Omental fat pad (tissue), 4 donors: ENCODE results near the gene ASB2. TPM values are rescaled to one million over a fixed set of nuclear protein-coding genes. Genes with fewer than 3 reads are reported as not detected.

Experiments used
- ATAC-seq: fragments of 150-250 bp; one replicate; pipeline ENCODE4 v1.9.1; 2016; ENCODE audit warnings: mild to moderate bottlenecking, moderate library complexity; ENCODE audit not compliant: low FRiP score
- DNase-seq: peaks from one replicate; pipeline ENCODE4 v3.0.0-alpha.2; 2019; ENCODE audit warnings: low spot score
- CTCF ChIP-seq, 3 donors: fragments of 450-650 bp; IDR thresholded peaks; one replicate each; pipeline ENCODE4 v1.5.1; 2016 to 2017; ENCODE audit warnings: antibody characterized with exemption in 3 of 3, mild to moderate bottlenecking in 3 of 3, moderate library complexity in 2 of 3
- total RNA-seq, 4 donors: library from RNA; depleted of rRNA; stranded (reverse); fragments of >200 nt; gene quantifications; one replicate each; pipeline ENCODE4 v1.1.0, GENCODE V29; 2016

ASB2 gene
- total RNA-seq, 4 donors from 2014 or later, result 0.36 to 2.4 (median 0.56) TPM

- ATAC-seq (peak; percentile 68), DNase-seq (no peak)
- peak in 2 of 3 donors; percentile 86 to 93 for TF ChIP-seq CTCF (IDR thresholded peaks at IDR 0.05)
These were observed 25.4 kb upstream of the ASB2 start for GRCh38 chr14:94001501-94002396.

- DNase-seq, result no peak
- TF ChIP-seq CTCF (IDR thresholded peaks at IDR 0.05), result no peak
- ATAC-seq, result no peak
These were observed 24.6 kb upstream of the ASB2 start for GRCh38 chr14:94001016-94001415.

GRCh38 chr14:94000267-94000666 is 23.9 kb upstream of the ASB2 start:
- no peak for ATAC-seq
- TF ChIP-seq CTCF (IDR thresholded peaks at IDR 0.05), result no peak
- DNase-seq, result no peak

- DNase-seq, result no peak
- no peak for TF ChIP-seq CTCF (IDR thresholded peaks at IDR 0.05)
- no peak for ATAC-seq
These were observed 23.2 kb upstream of the ASB2 start for GRCh38 chr14:93999573-93999972.

- ATAC-seq, result no peak
These were observed 22.6 kb upstream of the ASB2 start for GRCh38 chr14:93998871-93999403.

More at GRCh38 chr14:93998871-93999403, 22.6 kb upstream of the ASB2 start:
- no peak for TF ChIP-seq CTCF (IDR thresholded peaks at IDR 0.05)
- DNase-seq, result no peak
